HCT116 (cell line): ENCODE data around the gene ADAMTS6. TPM values are rescaled to one million over a fixed set of nuclear protein-coding genes. Genes with fewer than 3 reads are reported as not detected.

ENCODE experiments used
- ATAC-seq: fragments of 200-7000 bp; cut with Tn5 transposase; 2 replicates; pipeline ENCODE4 v1.9.1; 2020; ENCODE audit warnings: mild to moderate bottlenecking, moderate library complexity
- BruUV-seq: library from RNA; stranded (reverse); fragments of 400-500 nt; replicated peaks from 2 replicates; lab custom pipeline; 2021; lab: Mats Ljungman, UMichigan
- CTCF ChIA-PET: fragments of 300-600 bp; sonication (Branson Sonifier 250); formaldehyde crosslinking; loops from one replicate; lab custom pipeline; 2021; ENCODE audit warnings: antibody characterized with exemption; lab: Charles Lee
- POLR2A ChIA-PET: fragments of 300-600, 350-600 bp; sonication (Branson Sonifier 250); formaldehyde crosslinking; loops from one replicate; lab custom pipeline; 2021; ENCODE audit warnings: antibody characterized with exemption; lab: Charles Lee
- RAD21 ChIA-PET, 2 experiments: fragments of 300-600 bp; sonication (Branson Sonifier 250); formaldehyde crosslinking; loops; one replicate each; lab custom pipeline; 2023; ENCODE audit warnings: low total read pairs in 2 of 2; ENCODE audit not compliant: uncharacterized antibody in 2 of 2, unreplicated experiment in 2 of 2, low non-redundant PET in 1 of 2; lab: Charles Lee
- DNase-seq: peaks from one replicate; pipeline ENCODE4 v3.0.0-alpha.2; 2010; ENCODE audit warnings: low read depth, low spot score
- H2AFZ ChIP-seq: fragments of 200-600 bp; shearing (Covaris generic), sonication (generic); 2 replicates; pipeline ENCODE4 v1.6.1; 2017; ENCODE audit warnings: low read depth, mixed run types, mixed read lengths, antibody characterized with exemption, low read length; ENCODE audit not compliant: poor library complexity, severe bottlenecking
- H3K27ac ChIP-seq: 2 replicates; pipeline ENCODE4 v1.5.1; 2012; ENCODE audit warnings: low read depth, low read length
- H3K27me3 ChIP-seq: fragments of 200-600 bp; sonication (generic); 2 replicates; pipeline ENCODE4 v1.6.1; 2016; ENCODE audit warnings: mixed run types, low read length, mixed read lengths; ENCODE audit not compliant: insufficient read depth
- H3K36me3 ChIP-seq, 2 experiments: fragments of 200-500 bp in 1 of 2; fragments of 200-600 bp in 1 of 2; sonication (Bioruptor generic) in 1 of 2; sonication (generic) in 1 of 2; 2 replicates each; pipeline versions ENCODE4 v1.5.1 to v1.6.1; 2014 to 2016; ENCODE audit warnings: low read length in 2 of 2, inconsistent platforms in 1 of 2, mixed read lengths in 1 of 2, mixed run types in 1 of 2; ENCODE audit not compliant: insufficient read depth in 2 of 2, control insufficient read depth in 1 of 2
- H3K4me1 ChIP-seq, 2 experiments: fragments of 200-600 bp in 1 of 2; sonication (generic) in 1 of 2; 2 replicates each; pipeline versions ENCODE4 v1.5.1 to v1.6.1; 2012 to 2017; ENCODE audit warnings: low read length in 2 of 2, inconsistent platforms in 1 of 2, mild to moderate bottlenecking in 1 of 2, mixed read lengths in 1 of 2, mixed run types in 1 of 2, moderate library complexity in 1 of 2; ENCODE audit not compliant: insufficient read depth in 2 of 2, control insufficient read depth in 1 of 2
- H3K4me2 ChIP-seq: fragments of 200-600 bp; sonication (generic); 2 replicates; pipeline ENCODE4 v1.6.1; 2017; ENCODE audit warnings: mixed run types, low read length, mixed read lengths
- H3K4me3 ChIP-seq, 2 experiments: fragments of 200-600 bp in 1 of 2; sonication (generic) in 1 of 2; replicated peaks in 1 of 2; 2 replicates each; pipeline ENCODE4 v1.5.1; 2011 to 2016; ENCODE audit warnings: low read length in 2 of 2, control low read depth in 1 of 2, low read depth in 1 of 2, mild to moderate bottlenecking in 1 of 2, mixed read lengths in 1 of 2, mixed run types in 1 of 2
- H3K79me2 ChIP-seq: fragments of 200-600 bp; sonication (generic); 2 replicates; pipeline ENCODE4 v1.6.1; 2017; ENCODE audit warnings: mild to moderate bottlenecking, mixed run types, low read length, moderate library complexity, mixed read lengths; ENCODE audit not compliant: insufficient read depth
- H3K9ac ChIP-seq: fragments of 200-600 bp; sonication (generic); 2 replicates; pipeline ENCODE4 v1.6.1; 2016; ENCODE audit warnings: low read length, mixed read lengths
- H3K9me2 ChIP-seq: fragments of 200-600 bp; sonication (generic), shearing (Covaris generic); 2 replicates; pipeline ENCODE4 v1.6.1; 2017; ENCODE audit warnings: mixed run types, mild to moderate bottlenecking, moderate library complexity; ENCODE audit not compliant: insufficient read depth
- H3K9me3 ChIP-seq, 2 experiments: fragments of 200-500 bp in 1 of 2; fragments of 200-600 bp in 1 of 2; sonication (Bioruptor generic) in 1 of 2; sonication (generic) in 1 of 2; 2 replicates each; pipeline ENCODE4 v1.6.1; 2014 to 2017; ENCODE audit warnings: low read length in 2 of 2, mixed read lengths in 2 of 2, inconsistent platforms in 1 of 2, low read depth in 1 of 2, mild to moderate bottlenecking in 1 of 2, mixed run types in 1 of 2, moderate library complexity in 1 of 2; ENCODE audit not compliant: control insufficient read depth in 1 of 2, insufficient read depth in 1 of 2
- H4K20me1 ChIP-seq: fragments of 200-600 bp; sonication (generic), shearing (Covaris generic); 2 replicates; pipeline ENCODE4 v1.6.1; 2017; ENCODE audit warnings: mixed run types, mild to moderate bottlenecking, moderate library complexity; ENCODE audit not compliant: insufficient read depth
- ATF3 ChIP-seq: IDR thresholded peaks from 2 replicates; pipeline ENCODE4 v1.6.1; 2012
- EZH2phosphoT487 ChIP-seq: fragments of 200-600 bp; IDR thresholded peaks from 2 replicates; pipeline ENCODE4 v1.6.1; 2018; ENCODE audit warnings: antibody characterized with exemption, borderline replicate concordance
- FOSL1 ChIP-seq: IDR thresholded peaks from 2 replicates; pipeline ENCODE4 v1.6.1; 2012; ENCODE audit warnings: low read depth
- JUND ChIP-seq: IDR thresholded peaks from 2 replicates; pipeline ENCODE4 v1.6.1; 2012
- POLR2A ChIP-seq: IDR thresholded peaks from 2 replicates; pipeline ENCODE4 v1.7.0; 2011; ENCODE audit warnings: borderline replicate concordance; ENCODE audit not compliant: insufficient read depth, insufficient read length; ENCODE audit errors: extremely low read depth
- POLR2AphosphoS5 ChIP-seq: IDR thresholded peaks from 2 replicates; pipeline ENCODE4 v1.6.1; 2011; ENCODE audit warnings: mild to moderate bottlenecking, low read depth, low read length, moderate library complexity
- RAD21 ChIP-seq: IDR thresholded peaks from 2 replicates; pipeline ENCODE4 v1.6.1; 2012; ENCODE audit warnings: low read depth, mild to moderate bottlenecking
- SIN3A ChIP-seq: IDR thresholded peaks from 2 replicates; pipeline ENCODE4 v1.6.1; 2012; ENCODE audit warnings: low read depth
- SP1 ChIP-seq: IDR thresholded peaks from 2 replicates; pipeline ENCODE4 v1.6.1; 2012; ENCODE audit warnings: low read depth
- SRF ChIP-seq: IDR thresholded peaks from 2 replicates; pipeline ENCODE4 v1.6.1; 2012; ENCODE audit warnings: low read depth
- YY1 ChIP-seq: IDR thresholded peaks from 2 replicates; pipeline ENCODE4 v1.6.1; 2011; ENCODE audit warnings: low read length, low read depth, moderate library complexity, mild to moderate bottlenecking; ENCODE audit not compliant: insufficient replicate concordance; ENCODE audit errors: extremely low read depth
- ZFX ChIP-seq: fragments of 450-650 bp; IDR thresholded peaks from 2 replicates; pipeline ENCODE4 v1.6.1; 2017
- ZNF274 ChIP-seq: fragments of 200-500 bp; sonication (Bioruptor generic); IDR thresholded peaks from 2 replicates; pipeline ENCODE4 v1.6.1; 2014; ENCODE audit warnings: mild to moderate bottlenecking, low read depth, low read length, inconsistent platforms
- intact Hi-C: fragments of 100-400 bp; cut with micrococcal nuclease; formaldehyde crosslinking; loops from 2 replicates; pipeline ENCODE4 v1.10.0; 2022
- total RNA-seq: library from RNA; stranded (reverse); gene quantifications from one replicate; pipeline ENCODE4 v1.2.1, GENCODE V29; 2021; ENCODE audit not compliant: unreplicated experiment
- TF ChIP-seq, protein P1 (sequence below): IDR thresholded peaks from 2 replicates; pipeline ENCODE4 v1.6.1; 2011; ENCODE audit warnings: mild to moderate bottlenecking, low read length, moderate library complexity; ENCODE audit not compliant: insufficient replicate concordance; ENCODE audit errors: extremely low read depth
- TF ChIP-seq, protein P2 (sequence below): IDR thresholded peaks from 2 replicates; pipeline ENCODE4 v1.6.1; 2012; ENCODE audit warnings: low read depth
- TF ChIP-seq, protein P3 (sequence below), 3 experiments: fragments of 200-600 bp in 1 of 3; sonication (generic) in 1 of 3; IDR thresholded peaks in 2 of 3; conservative IDR thresholded peaks in 1 of 3; 2 replicates each; pipeline ENCODE4 v1.5.1; 2012 to 2017; ENCODE audit warnings: low read depth in 2 of 3, low read length in 2 of 3, antibody characterized with exemption in 1 of 3, borderline replicate concordance in 1 of 3, control low read depth in 1 of 3, mild to moderate bottlenecking in 1 of 3, mixed read lengths in 1 of 3, mixed run types in 1 of 3, moderate library complexity in 1 of 3; ENCODE audit not compliant: insufficient read depth in 1 of 3

The ADAMTS6 gene
- total RNA-seq, 1 experiment from 2014 or later, result 0.93 TPM

DNA sequence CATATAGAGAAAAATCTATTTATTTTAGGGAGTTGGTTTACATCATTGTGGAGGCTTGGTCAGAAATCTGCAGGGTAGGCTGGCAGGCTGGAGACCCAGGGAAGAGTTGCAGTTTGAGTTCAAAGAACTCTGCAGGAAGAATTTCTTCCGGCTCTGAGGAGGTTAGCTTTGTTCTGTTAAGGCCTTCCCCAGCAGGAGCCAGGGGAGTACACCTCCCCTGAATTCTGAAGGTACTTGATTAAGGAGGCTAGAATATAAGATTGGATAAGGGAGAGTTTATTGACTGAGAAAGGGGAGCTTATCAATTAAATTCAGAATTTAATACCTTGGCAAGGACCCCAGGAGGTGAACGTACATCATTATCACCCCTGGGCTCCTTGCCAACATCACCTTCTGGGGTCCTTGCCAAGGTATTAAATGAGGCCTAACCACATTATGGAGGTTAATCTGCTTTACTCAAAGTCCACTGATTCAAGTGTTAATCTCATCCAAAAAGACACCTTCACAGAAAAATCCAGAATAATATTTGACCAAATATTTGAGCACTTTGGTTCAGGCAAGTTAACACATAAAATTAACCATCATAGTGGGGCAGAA, 361.3 kb downstream of the ADAMTS6 start:
- no peaks in the 10 kb centered on the region for H3K27me3 ChIP-seq
- no peak for DNase-seq
- H3K9me3 ChIP-seq, result no peaks in the 10 kb centered on the region; a peak in 1 of 4 replicates
- no peak overlapping the region for H3K9ac ChIP-seq
- H2AFZ ChIP-seq, result no peak overlapping the region
- H3K79me2 ChIP-seq, result no peaks in the 10 kb centered on the region
- ATAC-seq, result no peak
- H4K20me1 ChIP-seq, result no peaks in the 10 kb centered on the region
- RAD21 ChIA-PET, result no interaction called here
- TF ChIP-seq YY1, result no peak
- TF ChIP-seq POLR2A, result no peak
- TF ChIP-seq ZFX, result no peak
- TF ChIP-seq SIN3A, result no peak
- TF ChIP-seq RAD21, result no peak
- no peak for TF ChIP-seq POLR2AphosphoS5
- no peak for TF ChIP-seq ATF3
- no peak for TF ChIP-seq ZNF274
- TF ChIP-seq, protein P1, sequence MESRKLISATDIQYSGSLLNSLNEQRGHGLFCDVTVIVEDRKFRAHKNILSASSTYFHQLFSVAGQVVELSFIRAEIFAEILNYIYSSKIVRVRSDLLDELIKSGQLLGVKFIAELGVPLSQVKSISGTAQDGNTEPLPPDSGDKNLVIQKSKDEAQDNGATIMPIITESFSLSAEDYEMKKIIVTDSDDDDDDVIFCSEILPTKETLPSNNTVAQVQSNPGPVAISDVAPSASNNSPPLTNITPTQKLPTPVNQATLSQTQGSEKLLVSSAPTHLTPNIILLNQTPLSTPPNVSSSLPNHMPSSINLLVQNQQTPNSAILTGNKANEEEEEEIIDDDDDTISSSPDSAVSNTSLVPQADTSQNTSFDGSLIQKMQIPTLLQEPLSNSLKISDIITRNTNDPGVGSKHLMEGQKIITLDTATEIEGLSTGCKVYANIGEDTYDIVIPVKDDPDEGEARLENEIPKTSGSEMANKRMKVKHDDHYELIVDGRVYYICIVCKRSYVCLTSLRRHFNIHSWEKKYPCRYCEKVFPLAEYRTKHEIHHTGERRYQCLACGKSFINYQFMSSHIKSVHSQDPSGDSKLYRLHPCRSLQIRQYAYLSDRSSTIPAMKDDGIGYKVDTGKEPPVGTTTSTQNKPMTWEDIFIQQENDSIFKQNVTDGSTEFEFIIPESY, result no peak
- TF ChIP-seq, protein P2, sequence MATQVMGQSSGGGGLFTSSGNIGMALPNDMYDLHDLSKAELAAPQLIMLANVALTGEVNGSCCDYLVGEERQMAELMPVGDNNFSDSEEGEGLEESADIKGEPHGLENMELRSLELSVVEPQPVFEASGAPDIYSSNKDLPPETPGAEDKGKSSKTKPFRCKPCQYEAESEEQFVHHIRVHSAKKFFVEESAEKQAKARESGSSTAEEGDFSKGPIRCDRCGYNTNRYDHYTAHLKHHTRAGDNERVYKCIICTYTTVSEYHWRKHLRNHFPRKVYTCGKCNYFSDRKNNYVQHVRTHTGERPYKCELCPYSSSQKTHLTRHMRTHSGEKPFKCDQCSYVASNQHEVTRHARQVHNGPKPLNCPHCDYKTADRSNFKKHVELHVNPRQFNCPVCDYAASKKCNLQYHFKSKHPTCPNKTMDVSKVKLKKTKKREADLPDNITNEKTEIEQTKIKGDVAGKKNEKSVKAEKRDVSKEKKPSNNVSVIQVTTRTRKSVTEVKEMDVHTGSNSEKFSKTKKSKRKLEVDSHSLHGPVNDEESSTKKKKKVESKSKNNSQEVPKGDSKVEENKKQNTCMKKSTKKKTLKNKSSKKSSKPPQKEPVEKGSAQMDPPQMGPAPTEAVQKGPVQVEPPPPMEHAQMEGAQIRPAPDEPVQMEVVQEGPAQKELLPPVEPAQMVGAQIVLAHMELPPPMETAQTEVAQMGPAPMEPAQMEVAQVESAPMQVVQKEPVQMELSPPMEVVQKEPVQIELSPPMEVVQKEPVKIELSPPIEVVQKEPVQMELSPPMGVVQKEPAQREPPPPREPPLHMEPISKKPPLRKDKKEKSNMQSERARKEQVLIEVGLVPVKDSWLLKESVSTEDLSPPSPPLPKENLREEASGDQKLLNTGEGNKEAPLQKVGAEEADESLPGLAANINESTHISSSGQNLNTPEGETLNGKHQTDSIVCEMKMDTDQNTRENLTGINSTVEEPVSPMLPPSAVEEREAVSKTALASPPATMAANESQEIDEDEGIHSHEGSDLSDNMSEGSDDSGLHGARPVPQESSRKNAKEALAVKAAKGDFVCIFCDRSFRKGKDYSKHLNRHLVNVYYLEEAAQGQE, result no peak
- TF ChIP-seq FOSL1, result no peak
- no peak for TF ChIP-seq JUND
- TF ChIP-seq, protein P3, sequence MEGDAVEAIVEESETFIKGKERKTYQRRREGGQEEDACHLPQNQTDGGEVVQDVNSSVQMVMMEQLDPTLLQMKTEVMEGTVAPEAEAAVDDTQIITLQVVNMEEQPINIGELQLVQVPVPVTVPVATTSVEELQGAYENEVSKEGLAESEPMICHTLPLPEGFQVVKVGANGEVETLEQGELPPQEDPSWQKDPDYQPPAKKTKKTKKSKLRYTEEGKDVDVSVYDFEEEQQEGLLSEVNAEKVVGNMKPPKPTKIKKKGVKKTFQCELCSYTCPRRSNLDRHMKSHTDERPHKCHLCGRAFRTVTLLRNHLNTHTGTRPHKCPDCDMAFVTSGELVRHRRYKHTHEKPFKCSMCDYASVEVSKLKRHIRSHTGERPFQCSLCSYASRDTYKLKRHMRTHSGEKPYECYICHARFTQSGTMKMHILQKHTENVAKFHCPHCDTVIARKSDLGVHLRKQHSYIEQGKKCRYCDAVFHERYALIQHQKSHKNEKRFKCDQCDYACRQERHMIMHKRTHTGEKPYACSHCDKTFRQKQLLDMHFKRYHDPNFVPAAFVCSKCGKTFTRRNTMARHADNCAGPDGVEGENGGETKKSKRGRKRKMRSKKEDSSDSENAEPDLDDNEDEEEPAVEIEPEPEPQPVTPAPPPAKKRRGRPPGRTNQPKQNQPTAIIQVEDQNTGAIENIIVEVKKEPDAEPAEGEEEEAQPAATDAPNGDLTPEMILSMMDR (IDR thresholded peaks at IDR 0.05 in 2 of 3, conservative IDR thresholded peaks at IDR 0.05 in 1 of 3; ENCODE audit: borderline replicate concordance in 1 of 3, insufficient read depth in 1 of 3, low read depth in 2 of 3, low read length in 2 of 3), result no peak
- TF ChIP-seq SRF, result no peak
- no peak for TF ChIP-seq SP1
- no peak for TF ChIP-seq EZH2phosphoT487
- POLR2A ChIA-PET, result no interaction called here
- H3K4me3 ChIP-seq, result no peak overlapping the region
- no TSS peak for BruUV-seq
- H3K4me2 ChIP-seq, result no peak overlapping the region
- intact Hi-C loops, result no loop called here
- CTCF ChIA-PET, result no interaction called here
- H3K4me1 ChIP-seq, result no peaks in the 10 kb centered on the region
- no peaks in the 10 kb centered on the region for H3K36me3 ChIP-seq
- no peak overlapping the region for H3K27ac ChIP-seq
- no peaks in the 10 kb centered on the region for H3K9me2 ChIP-seq
